ENCODE data around the gene PRKCE.

DNA sequence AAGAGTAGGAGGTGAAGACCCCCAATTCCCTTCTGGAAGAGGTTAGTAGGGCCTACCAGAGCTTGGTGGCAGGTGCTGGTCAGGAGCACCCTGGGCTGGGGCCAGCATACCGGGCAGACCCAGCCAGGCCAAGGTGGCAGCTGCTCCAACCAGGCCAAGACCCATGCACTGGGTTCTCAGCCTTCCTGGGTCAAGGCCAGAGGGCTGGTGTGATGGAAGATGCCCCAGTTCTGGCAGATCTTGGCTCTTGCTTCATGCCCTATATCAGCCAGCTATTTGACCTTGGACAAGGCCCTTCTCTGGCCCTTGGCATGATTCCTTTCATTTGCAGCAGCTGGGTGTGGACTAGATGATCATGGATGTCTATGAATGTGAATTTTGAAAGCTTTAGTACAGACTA, 57.7 kb downstream of the PRKCE start:
- TF ChIP-seq TCF7L2 (IDR thresholded peaks at IDR 0.05; ENCODE audit: low read depth, low read length) = no peak
- TF ChIP-seq, protein P1, sequence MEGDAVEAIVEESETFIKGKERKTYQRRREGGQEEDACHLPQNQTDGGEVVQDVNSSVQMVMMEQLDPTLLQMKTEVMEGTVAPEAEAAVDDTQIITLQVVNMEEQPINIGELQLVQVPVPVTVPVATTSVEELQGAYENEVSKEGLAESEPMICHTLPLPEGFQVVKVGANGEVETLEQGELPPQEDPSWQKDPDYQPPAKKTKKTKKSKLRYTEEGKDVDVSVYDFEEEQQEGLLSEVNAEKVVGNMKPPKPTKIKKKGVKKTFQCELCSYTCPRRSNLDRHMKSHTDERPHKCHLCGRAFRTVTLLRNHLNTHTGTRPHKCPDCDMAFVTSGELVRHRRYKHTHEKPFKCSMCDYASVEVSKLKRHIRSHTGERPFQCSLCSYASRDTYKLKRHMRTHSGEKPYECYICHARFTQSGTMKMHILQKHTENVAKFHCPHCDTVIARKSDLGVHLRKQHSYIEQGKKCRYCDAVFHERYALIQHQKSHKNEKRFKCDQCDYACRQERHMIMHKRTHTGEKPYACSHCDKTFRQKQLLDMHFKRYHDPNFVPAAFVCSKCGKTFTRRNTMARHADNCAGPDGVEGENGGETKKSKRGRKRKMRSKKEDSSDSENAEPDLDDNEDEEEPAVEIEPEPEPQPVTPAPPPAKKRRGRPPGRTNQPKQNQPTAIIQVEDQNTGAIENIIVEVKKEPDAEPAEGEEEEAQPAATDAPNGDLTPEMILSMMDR (IDR thresholded peaks at IDR 0.05) = no peak
- TF ChIP-seq, protein P2, sequence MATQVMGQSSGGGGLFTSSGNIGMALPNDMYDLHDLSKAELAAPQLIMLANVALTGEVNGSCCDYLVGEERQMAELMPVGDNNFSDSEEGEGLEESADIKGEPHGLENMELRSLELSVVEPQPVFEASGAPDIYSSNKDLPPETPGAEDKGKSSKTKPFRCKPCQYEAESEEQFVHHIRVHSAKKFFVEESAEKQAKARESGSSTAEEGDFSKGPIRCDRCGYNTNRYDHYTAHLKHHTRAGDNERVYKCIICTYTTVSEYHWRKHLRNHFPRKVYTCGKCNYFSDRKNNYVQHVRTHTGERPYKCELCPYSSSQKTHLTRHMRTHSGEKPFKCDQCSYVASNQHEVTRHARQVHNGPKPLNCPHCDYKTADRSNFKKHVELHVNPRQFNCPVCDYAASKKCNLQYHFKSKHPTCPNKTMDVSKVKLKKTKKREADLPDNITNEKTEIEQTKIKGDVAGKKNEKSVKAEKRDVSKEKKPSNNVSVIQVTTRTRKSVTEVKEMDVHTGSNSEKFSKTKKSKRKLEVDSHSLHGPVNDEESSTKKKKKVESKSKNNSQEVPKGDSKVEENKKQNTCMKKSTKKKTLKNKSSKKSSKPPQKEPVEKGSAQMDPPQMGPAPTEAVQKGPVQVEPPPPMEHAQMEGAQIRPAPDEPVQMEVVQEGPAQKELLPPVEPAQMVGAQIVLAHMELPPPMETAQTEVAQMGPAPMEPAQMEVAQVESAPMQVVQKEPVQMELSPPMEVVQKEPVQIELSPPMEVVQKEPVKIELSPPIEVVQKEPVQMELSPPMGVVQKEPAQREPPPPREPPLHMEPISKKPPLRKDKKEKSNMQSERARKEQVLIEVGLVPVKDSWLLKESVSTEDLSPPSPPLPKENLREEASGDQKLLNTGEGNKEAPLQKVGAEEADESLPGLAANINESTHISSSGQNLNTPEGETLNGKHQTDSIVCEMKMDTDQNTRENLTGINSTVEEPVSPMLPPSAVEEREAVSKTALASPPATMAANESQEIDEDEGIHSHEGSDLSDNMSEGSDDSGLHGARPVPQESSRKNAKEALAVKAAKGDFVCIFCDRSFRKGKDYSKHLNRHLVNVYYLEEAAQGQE (IDR thresholded peaks at IDR 0.05; ENCODE audit: insufficient read depth in 1 of 2, low read depth in 2 of 2, low read length in 1 of 2) = no peak
- no peak for TF ChIP-seq POLR2AphosphoS5 (IDR thresholded peaks at IDR 0.05; ENCODE audit: low read depth, low read length)
- no peak for TF ChIP-seq SIN3A (IDR thresholded peaks at IDR 0.05; ENCODE audit: borderline replicate concordance, insufficient read depth, low read depth, low read length)
